Kasumi-1 (cell line): ENCODE data around the gene ADD2.

ENCODE experiments used
- DNase-seq, 2 experiments: peaks; one replicate each; lab custom pipeline; 2025; lab: John Stamatoyannopoulos, UW

Gene ADD2

DNA sequence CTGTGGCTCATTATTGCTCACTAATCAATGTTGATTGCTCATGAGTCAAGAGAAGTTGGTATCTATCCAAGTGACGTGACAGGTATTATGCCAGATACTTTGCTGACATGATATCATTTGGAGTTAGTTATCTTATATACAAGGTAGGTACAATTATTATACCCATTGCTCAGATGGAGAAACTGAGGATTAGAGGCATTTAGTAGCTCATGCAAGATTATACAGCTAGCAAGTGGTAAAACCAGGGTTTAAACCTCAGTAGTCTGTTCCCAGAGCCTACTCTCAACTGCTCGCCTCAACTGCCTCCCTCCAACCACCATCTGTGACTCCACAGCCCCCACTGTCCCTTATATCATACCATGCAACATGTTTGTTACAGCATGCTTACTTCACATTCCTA lies 16.3 kb upstream of the ADD2 start:
- no peak for DNase-seq

DNA sequence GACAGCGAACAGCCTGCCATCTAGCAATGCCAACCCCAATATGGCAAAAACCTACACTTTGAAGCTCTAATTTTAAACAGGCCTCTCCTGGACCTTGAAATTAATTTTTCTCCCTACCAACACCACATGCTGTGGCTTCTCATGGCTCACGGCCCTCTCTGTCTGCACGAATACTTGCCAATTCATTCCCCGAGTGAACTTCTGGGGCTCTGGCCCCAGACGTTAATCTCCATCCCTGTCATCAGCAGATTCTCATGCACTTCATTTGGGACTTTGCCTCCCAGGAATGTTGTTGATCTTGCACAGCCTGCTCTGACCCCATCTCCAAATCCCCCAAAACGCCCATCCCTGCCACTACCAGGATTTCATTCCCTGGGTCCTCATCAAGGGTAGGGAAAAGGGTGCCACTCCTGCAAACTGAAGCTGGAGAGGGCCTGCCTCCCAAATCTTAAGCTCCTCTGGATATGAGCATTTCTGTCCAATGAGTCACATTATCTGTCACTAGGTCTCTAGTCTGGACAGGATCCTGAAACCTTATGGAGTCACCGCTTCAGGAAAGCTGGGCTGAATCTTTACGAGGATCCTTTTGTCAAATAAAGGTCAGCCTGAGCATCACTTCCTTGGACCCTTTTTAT lies 12.0 kb upstream of the ADD2 start:
- DNase-seq, result no peak

GRCh38 chr2:70779491-70779890 lies 11.5 kb upstream of the ADD2 start:
- DNase-seq, result no peak

GRCh38 chr2:70778676-70779075 lies 10.7 kb upstream of the ADD2 start:
- no peak for DNase-seq

- no peak for DNase-seq
Observed at GRCh38 chr2:70777450-70777849, 9.4 kb upstream of the ADD2 start.

GRCh38 chr2:70776266-70776665 lies 8.3 kb upstream of the ADD2 start:
- no peak for DNase-seq

- no peak for DNase-seq
Observed at GRCh38 chr2:70775141-70775540, 7.1 kb upstream of the ADD2 start.

GRCh38 chr2:70772486-70773155 lies 4.6 kb upstream of the ADD2 start:
- no peak for DNase-seq

GRCh38 chr2:70771446-70771845 lies 3.4 kb upstream of the ADD2 start:
- DNase-seq, result no peak

GRCh38 chr2:70769450-70769849 lies 1.4 kb upstream of the ADD2 start:
- no peak for DNase-seq

- no peak for DNase-seq
Observed at GRCh38 chr2:70768590-70769085, 638 bp upstream of the ADD2 start.

- no peak for DNase-seq
Observed at GRCh38 chr2:70767079-70767698, 811 bp downstream of the ADD2 start.

GRCh38 chr2:70766357-70767078 lies 1.5 kb downstream of the ADD2 start:
- DNase-seq, result no peak

DNA sequence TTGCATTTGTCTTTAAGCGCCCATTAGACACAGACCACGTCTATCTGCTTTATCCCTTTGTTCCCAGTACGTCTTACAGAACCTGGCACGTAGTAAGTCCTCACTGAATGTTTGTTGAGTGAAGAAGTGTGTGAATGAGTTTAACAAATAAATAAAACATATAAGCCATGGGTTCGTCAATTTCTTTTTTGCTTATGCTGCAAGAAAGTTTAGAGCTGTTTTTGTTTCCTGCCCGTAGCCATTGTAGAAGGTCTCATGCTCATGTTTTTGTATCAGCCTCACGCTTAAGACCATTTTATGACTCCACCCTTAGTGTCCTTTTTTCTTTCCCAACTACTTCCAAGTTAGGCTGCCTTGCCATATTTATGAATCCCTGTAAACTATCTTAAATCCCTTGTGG lies 2.5 kb downstream of the ADD2 start:
- no peak for DNase-seq

DNA sequence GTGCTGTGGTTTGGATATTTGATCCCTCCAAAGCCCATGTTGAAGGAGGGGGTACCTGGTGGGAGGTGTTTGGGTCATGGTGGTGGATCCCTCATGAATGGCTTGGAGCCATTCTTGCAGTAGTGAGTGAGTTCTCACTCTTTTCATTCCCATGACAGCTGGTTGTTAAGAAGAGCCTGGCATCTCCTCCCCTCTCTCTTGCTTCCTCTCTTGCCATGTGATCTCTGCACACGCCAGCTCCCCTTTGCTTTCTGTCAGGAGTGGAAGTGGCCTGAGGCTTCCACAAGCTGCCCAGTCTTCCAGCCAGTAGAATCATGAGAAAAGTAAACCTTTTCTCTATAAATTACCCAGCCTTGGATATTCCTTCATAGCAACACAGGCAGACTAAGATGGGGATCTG lies 8.6 kb downstream of the ADD2 start:
- DNase-seq, result no peak

GRCh38 chr2:70757966-70758365 lies 10.0 kb downstream of the ADD2 start:
- no peak for DNase-seq

DNA sequence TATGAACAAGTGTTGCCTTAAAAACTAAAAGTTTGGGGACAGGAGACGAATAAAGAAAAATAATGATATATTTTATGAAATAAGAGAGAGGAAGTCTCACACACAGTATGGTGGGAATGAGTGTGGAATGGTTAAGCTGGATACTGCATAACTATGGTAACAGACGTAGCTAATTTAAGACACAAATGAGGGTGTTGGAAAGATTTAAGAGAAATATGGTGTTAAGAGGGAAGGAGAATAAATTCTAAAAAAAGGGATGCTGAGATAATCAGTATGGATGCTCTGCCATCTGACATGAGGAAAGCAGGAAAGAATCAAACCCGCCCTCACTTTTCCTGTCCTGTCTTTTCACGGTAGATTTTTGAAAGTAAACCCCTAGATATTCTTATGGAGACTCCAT lies 10.6 kb downstream of the ADD2 start:
- no peak for DNase-seq

DNA sequence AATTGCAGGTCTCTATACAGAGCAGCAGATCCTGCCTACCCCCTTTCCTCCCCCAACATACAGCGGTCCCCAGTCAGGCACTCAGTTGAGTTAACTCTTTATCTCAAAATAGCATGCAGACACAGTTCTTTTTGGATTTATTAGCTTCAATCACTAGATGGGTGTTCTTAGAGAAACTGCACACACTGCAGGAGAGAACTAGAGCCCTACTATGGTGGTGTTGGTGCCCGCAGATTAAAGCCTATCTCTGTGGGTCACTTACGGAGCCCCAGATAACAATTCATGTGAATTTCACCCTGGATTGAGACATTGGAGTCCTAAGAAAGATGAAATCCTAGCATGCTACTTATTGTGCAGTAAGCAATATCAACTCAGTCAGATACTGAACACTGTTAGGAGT lies 11.9 kb downstream of the ADD2 start:
- DNase-seq, result no peak

DNA sequence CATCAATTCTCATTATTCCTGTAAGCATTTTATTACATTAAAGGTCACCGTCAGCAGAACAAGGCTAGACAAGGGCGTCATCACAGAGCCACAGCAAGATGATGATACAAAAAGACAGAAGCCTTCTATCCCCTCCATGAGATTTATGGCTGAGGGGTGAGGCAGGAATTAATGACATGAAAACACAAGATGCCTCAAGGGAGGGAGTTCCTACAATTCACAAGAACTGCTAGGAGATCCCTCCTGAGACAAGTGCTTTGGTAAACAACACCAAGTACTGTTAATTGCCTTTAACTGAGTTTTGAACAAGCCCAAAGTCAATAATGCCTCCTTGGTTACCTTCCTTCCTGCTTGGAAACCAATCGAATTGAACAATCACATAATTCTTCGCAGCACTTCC lies 14.1 kb downstream of the ADD2 start:
- DNase-seq, result no peak

DNA sequence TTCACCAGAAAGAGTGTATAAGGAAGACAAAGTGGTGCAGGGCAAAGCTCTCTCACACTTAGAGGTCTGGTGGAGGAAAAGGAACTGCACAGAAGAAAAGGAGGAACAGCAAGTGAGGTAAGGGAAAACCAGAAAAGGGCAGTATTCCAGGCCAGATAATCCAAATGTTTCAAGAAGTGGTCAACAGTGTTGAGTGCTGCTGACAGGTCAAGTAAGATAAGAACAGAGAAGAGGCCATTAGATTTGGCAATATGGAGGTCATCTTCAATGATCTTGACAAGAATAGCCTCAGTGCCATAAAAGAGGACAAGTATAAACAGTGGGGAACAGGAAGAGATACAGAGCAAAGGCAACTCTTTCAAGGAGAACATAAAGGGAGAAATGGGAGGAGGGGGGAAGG lies 15.0 kb downstream of the ADD2 start:
- no peak for DNase-seq

- no peak for DNase-seq
Observed at GRCh38 chr2:70752396-70752795, 15.6 kb downstream of the ADD2 start.

GRCh38 chr2:70751881-70752280 lies 16.1 kb downstream of the ADD2 start:
- DNase-seq, result no peak

- DNase-seq, result no peak
Observed at GRCh38 chr2:70750320-70750719, 17.7 kb downstream of the ADD2 start.
